Astrocyte of the spinal cord (primary cell): ENCODE results near the gene TTC39C.

ENCODE experiments used
- DNase-seq: peaks from one replicate; pipeline ENCODE4 v3.0.0; 2011; ENCODE audit warnings: low read depth, low spot score
- H3K4me3 ChIP-seq: 2 replicates; pipeline ENCODE4 v1.5.1; 2011; ENCODE audit warnings: low read depth, mild to moderate bottlenecking, low read length, moderate library complexity
- CTCF ChIP-seq: IDR thresholded peaks from 2 replicates; pipeline ENCODE4 v1.5.1; 2012; ENCODE audit warnings: low read depth, mild to moderate bottlenecking, low read length, inconsistent platforms
- in situ Hi-C: cut with HindIII; loops from 2 replicates; pipeline ENCODE4 v1.10.0; 2017; ENCODE audit warnings: low sequenced_read_pairs

TTC39C gene

DNA sequence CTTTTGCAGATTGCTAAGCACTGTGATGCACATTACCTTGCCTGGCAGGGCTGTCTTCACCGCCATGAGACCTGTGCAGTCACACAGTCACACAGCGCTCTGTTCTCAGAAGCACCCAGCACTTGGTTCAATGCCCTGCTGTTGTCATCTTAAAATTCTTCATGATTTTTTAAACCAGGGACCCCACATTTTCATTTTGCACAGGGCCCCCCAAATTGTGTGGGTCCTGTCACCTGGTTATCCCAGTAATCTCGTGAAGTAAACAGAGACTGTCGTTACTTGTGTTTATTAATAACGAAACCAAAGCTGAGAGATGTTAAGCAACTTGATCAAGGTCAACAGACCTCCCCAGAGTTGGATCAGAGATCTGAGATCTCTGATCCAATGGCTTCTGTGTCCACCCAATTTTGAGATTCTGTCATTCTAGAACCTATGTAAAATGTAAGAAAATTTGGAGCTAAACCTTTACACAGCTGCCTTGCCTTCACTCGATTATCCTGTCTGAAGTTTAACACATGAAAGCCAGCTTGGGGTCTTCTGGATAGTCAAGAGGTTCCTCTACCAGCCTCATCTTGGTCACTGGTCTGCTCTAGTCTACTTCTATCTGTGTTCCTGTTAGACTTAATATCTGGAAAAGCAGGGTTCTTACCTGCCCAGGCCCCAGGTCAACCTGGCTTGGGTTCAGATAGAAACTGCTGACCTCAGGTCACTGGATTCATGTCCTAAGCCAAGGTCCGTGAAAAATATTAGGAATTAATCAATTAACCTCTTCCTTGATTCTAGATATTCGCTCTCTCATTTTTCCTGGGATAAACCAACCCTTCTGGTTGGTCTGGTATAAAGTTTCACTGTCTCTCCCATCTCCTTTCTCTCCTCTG, 13.7 kb upstream of the TTC39C start:
- H3K4me3 ChIP-seq: no peak overlapping the region
- no peak for TF ChIP-seq CTCF
- no peak for DNase-seq
- in situ Hi-C loops: no loop called here

DNA sequence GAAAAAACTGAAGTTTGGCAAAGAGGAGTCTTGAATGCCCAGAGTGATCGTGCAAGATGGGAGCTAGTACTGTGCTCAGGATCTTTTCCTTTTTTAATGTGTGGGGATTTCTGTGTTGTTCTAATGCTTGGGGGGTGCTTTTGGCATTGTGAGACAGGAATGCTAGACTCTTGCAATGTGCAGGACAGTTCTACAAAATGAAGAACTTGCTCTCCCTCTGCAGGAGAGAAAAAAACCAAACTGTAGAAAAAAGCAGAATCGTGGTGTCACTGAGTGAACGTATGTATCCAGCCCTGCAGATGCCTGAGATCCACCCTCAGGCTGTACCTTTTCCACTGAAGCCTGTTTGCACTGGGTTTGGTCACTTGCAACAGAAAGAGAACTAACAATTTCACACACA, 12.1 kb upstream of the TTC39C start:
- TF ChIP-seq CTCF: no peak
- DNase-seq: no peak
- in situ Hi-C loops: no loop called here
- no peak overlapping the region for H3K4me3 ChIP-seq

- in situ Hi-C loops: no loop called here
- H3K4me3 ChIP-seq: no peak overlapping the region
- no peak for DNase-seq
- TF ChIP-seq CTCF: no peak
These were observed 11.3 kb upstream of the TTC39C start for GRCh38 chr18:24003288-24003687.

DNA sequence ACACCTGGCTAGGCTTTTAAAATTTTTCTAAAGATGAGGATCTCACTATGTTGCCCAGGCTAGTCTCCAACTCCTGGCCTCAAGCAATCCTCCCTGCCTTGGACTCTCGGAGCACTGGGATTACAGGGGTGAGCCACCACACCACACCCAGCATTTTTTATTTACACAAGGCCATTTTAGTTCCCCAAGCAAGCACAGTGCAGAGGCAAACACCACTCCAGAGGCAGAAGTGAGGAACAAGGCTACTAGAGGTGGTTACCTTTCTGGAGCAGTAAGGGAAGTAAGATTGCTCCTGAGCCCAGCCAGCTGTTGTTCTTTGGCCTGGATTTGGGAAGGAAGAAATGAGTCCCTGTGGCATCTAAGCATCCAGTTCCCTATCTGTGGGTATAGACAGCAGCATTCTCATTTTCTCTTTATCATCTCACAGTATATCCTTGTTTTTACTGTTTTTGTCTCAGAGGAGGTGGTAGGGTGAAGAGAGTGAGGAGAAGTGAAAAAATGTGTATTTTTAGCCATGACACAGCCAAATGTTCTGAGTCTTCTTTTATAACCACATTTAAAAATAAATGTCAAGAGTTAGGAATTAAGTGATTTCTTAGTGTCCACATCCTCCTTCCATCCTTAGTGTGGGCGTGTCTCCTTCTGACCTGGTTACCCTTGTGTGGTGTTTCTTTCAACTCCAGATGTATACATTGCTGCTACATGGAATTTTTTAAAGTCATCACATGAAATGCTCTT, 10.5 kb upstream of the TTC39C start:
- no peak overlapping the region for H3K4me3 ChIP-seq
- DNase-seq: no peak
- in situ Hi-C loops: no loop called here
- TF ChIP-seq CTCF: no peak

DNA sequence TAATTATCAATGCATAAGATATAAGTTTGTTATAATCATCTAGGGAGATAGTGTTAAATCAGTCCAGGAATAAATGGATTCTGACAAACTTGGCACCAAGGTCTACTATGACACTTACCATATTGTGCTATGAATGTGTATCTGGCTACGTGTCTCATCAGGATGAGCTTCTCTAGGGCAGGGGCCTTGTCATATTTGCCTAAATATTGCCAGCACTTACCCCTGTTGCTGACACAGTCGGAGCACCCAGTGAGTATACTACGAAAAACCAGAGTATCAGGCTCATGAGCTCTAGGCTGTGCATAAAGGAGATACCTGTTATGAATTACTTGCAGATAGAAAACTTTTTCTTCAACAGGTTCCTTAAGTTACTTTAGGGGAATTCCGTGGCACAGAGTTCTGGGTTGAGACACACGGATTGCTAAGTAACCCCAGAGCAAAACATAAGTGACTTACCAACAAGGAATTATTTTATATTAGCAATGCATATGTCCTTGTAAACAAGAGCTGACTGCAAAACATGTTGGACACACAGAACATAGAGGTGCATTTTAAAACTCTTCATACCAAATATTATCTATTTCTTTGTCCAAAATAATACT, 7.7 kb upstream of the TTC39C start:
- in situ Hi-C loops: no loop called here
- H3K4me3 ChIP-seq: no peak overlapping the region
- no peak for TF ChIP-seq CTCF
- DNase-seq: no peak

DNA sequence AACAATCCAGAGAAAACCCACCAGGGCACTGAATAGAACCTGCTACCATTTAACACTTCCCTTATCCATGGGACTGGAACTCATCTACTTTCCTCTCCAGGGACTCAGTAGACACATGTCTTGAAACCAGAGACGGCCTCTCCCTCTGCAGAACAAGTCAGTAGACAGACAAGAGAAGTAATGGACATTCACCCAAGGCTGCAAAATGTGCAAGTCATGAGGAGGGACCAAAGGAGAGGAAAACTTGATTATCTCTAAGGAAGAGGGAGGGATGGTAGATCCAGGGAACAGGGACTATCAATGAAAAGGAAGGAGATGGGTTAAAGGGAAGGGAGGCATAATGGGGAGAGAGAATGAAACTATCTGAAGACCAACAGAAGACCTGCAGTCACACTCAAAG, 5.3 kb upstream of the TTC39C start:
- TF ChIP-seq CTCF: no peak
- H3K4me3 ChIP-seq: no peak overlapping the region
- in situ Hi-C loops: no loop called here
- no peak for DNase-seq
